Breast epithelium (tissue), 3 donors: ENCODE data around the gene KLHL3.

ENCODE experiments used
- POLR2AphosphoS5 ChIP-seq, 3 donors: sonication (generic); formaldehyde crosslinking; IDR thresholded peaks; one replicate each; pipeline ENCODE4 v1.6.1; 2017; ENCODE audit warnings: antibody characterized with exemption in 3 of 3
- TF ChIP-seq, protein P1 (sequence below), 3 donors: fragments of 450-650 bp; IDR thresholded peaks; one replicate each; pipeline ENCODE4 v1.5.1; 2016 to 2017; ENCODE audit warnings: antibody characterized with exemption in 3 of 3, mild to moderate bottlenecking in 3 of 3, moderate library complexity in 3 of 3

DNA sequence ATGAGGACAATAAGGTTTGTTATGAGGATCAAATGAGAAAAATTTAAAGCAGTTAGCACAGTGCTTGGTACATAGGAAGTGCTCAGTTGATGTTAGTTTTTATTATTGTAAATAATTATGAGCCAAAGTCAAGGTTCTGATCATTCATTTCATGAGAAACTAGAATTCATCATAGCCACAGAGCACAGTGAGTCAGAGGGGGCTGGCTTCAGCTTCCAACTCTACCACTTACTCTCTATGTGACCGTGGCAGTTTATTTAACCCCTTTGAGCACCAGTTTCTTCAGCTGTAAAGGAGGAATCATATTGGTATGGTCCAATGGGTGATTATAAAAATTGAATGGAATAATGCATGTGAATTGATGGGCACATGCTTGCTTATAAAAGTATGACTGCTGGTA is 39.4 kb downstream of the KLHL3 start:
- TF ChIP-seq, protein P1, sequence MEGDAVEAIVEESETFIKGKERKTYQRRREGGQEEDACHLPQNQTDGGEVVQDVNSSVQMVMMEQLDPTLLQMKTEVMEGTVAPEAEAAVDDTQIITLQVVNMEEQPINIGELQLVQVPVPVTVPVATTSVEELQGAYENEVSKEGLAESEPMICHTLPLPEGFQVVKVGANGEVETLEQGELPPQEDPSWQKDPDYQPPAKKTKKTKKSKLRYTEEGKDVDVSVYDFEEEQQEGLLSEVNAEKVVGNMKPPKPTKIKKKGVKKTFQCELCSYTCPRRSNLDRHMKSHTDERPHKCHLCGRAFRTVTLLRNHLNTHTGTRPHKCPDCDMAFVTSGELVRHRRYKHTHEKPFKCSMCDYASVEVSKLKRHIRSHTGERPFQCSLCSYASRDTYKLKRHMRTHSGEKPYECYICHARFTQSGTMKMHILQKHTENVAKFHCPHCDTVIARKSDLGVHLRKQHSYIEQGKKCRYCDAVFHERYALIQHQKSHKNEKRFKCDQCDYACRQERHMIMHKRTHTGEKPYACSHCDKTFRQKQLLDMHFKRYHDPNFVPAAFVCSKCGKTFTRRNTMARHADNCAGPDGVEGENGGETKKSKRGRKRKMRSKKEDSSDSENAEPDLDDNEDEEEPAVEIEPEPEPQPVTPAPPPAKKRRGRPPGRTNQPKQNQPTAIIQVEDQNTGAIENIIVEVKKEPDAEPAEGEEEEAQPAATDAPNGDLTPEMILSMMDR (IDR thresholded peaks at IDR 0.05), result no peak
- TF ChIP-seq POLR2AphosphoS5 (IDR thresholded peaks at IDR 0.05), result no peak
